ENCODE results near the gene PSME2.

Gene PSME2

GRCh38 chr14:24135834-24136683, 10.4 kb downstream of the PSME2 start, which contains the start of gene PSME1:
Gene PSME1 (plus strand): TSS chr14:24136194. CDS start chr14:24136263, 69 bp downstream.
- DNase-seq (ENCODE audit: low read depth, low spot score), result no peak

GRCh38 chr14:24135584-24135833, 10.9 kb downstream of the PSME2 start:
- no peak for DNase-seq (ENCODE audit: low read depth, low spot score)

- no peak for DNase-seq (ENCODE audit: low read depth, low spot score)
These were observed 12.7 kb downstream of the PSME2 start for GRCh38 chr14:24133735-24134134.

GRCh38 chr14:24132976-24133375, 13.4 kb downstream of the PSME2 start:
- DNase-seq (ENCODE audit: low read depth, low spot score), result no peak

- no peak for DNase-seq (ENCODE audit: low read depth, low spot score)
These were observed 14.2 kb downstream of the PSME2 start for GRCh38 chr14:24132061-24132685.

- no peak for DNase-seq (ENCODE audit: low read depth, low spot score)
These were observed 14.9 kb downstream of the PSME2 start for GRCh38 chr14:24131549-24131966.

GRCh38 chr14:24130717-24131548, 15.5 kb downstream of the PSME2 start:
- DNase-seq (ENCODE audit: low read depth, low spot score), result no peak

GRCh38 chr14:24130380-24130716, 16.1 kb downstream of the PSME2 start, which contains the start of gene FITM1:
Gene FITM1 (plus strand): TSS chr14:24130659. CDS start chr14:24131564, 905 bp downstream.
- DNase-seq (ENCODE audit: low read depth, low spot score), result no peak

- no peak for DNase-seq (ENCODE audit: low read depth, low spot score)
These were observed 16.9 kb downstream of the PSME2 start for GRCh38 chr14:24129410-24129998.

DNA sequence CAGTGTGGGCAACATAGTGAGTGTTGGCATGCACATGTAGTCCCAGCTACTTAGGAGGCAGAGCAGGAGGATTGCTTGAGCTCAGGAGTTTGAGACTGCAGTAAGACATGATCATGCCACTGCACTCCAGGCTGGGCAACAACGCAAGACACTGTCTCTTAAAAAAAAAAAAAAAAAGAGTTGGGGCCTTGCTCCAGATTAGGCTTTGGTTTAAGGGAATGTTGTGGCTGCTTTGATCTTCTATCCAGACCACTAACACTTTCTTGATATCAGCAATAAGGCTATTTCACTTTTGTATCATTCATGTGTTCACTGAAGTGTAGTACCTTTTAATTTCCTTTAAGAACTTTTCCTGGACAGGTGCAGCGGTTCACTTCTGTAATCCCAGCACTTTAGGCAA, 18.7 kb downstream of the PSME2 start:
- DNase-seq (ENCODE audit: low read depth, low spot score), result no peak

DNA sequence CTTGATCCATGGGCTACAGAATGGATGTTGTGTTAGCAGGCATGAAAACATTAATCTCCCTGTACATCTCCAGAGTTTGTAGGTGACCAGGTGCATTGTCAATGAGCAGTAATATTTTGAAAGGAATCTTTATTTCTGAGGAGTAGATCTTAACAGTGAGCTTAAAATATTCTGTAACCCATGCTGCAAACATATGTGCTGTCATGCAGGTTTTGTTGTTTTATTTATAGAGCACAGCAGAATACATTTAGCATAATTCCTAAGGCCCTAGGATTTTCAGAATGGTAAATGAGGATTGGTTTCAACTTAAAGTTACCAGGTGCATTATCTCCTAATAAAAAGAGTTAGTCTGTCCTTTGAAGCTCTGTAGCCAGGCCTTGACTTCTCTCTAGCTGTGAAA, 19.5 kb downstream of the PSME2 start:
- no peak for DNase-seq (ENCODE audit: low read depth, low spot score)

- no peak for DNase-seq (ENCODE audit: low read depth, low spot score)
These were observed 22.7 kb downstream of the PSME2 start for GRCh38 chr14:24123424-24124417.

DNA sequence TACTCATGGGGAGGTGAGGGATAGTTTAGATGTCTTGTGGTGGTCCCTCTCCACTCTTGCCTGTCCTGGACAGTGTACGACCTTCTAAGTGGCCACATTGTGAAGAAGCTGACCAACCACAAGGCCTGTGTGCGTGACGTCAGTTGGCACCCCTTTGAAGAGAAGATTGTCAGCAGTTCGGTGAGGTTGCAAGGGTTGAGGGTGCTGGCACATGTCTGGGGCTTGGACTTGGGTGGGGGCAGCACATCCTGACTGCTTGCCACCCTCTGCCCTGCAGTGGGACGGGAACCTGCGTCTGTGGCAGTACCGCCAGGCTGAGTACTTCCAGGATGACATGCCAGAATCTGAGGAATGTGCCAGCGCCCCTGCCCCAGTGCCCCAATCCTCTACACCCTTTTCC, 23.5 kb downstream of the PSME2 start:
- no peak for DNase-seq (ENCODE audit: low read depth, low spot score)

DNA sequence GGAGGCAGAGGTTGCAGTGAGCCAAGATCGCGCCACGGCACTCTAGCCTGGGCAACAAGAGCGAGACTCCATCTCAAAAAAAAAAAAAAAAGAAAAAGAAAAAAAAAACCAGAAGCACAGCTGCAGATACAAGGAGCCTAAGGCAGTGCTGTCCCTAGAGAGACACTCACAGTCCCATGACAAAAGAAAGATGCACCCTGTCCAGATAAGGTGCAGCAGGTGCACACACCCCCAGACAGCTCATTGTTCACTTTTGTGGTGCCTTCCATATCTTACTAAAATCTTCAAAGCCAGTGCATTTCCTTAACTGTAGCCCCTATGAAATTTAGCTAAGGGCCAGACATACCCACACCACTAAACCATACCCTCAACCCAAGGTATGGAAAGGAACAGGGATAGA, 24.0 kb downstream of the PSME2 start:
- DNase-seq (ENCODE audit: low read depth, low spot score), result no peak

GRCh38 chr14:24121210-24121609, 25.2 kb downstream of the PSME2 start:
- DNase-seq (ENCODE audit: low read depth, low spot score), result no peak

DNA sequence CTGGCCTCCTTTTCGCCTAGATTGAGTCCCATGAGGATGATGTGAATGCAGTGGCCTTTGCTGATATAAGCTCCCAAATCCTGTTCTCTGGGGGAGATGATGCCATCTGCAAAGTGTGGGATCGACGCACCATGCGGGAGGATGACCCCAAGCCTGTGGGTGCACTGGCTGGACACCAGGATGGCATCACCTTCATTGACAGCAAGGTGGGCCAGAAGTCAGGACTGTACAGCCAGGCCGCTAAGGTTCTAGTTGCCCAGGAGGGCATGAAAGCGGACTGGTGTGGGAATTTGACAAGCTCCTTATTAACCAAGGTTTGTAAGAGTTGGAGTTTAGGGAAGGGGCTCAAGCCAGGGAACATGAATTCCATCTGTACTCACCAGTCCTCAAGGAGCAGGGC, 26.7 kb downstream of the PSME2 start:
- no peak for DNase-seq (ENCODE audit: low read depth, low spot score)

- DNase-seq (ENCODE audit: low read depth, low spot score), result no peak
These were observed 29.2 kb downstream of the PSME2 start for GRCh38 chr14:24117179-24117578.

GRCh38 chr14:24116128-24116814, 30.1 kb downstream of the PSME2 start:
- no peak for DNase-seq (ENCODE audit: low read depth, low spot score)

DNA sequence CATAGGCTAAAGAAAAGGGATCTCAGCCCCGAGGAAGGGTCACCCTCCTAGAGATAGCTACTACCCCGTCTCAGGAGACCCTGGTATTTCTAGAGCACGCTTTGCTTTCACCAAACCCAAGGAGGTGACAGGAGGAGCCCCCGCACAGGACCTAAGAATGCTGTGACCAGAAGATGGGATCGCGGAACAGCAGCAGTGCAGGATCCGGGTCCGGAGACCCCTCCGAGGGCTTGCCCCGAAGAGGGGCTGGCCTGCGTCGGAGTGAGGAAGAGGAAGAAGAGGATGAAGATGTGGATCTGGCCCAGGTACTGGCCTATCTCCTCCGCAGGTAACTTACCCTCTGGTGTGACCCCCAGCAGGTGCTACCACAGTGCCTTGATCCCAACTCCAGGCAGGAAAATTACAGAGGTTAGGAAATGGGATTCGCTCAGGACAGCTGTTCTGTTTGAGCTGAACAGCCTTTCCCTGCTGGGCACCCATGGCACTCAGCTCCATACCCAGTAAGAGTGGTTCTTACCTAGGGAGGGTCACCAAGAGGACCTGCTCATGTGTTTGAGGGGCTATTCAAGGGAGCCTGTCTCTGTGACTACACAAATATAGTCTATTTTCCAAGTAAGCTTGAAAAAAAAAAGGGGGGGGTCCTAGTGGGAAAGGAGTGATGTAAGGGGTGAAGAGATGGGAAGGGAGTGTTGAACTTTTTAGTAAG, 30.8 kb downstream of the PSME2 start:
- DNase-seq (ENCODE audit: low read depth, low spot score), result no peak

Measured in iPS DF 19.7 (cell line).